AG04450 (cell line): ENCODE measurements around the gene SMIM26. TPM values are rescaled to one million over a fixed set of nuclear protein-coding genes. Genes with fewer than 3 reads are reported as not detected.

Experiments
- CTCF ChIA-PET: fragments of 300-600, 350-600 bp; formaldehyde crosslinking; extraction: SDS; loops from one replicate; lab custom pipeline; 2022; ENCODE audit warnings: antibody characterized with exemption, inconsistent platforms; lab: Charles Lee
- POLR2A ChIA-PET: fragments of 350-600 bp; formaldehyde crosslinking; extraction: SDS; loops from one replicate; lab custom pipeline; 2021; ENCODE audit warnings: antibody characterized with exemption, inconsistent platforms; lab: Yijun Ruan, JAX
- DNase-seq: peaks from one replicate; pipeline ENCODE4 v3.0.0-alpha.2; 2011; ENCODE audit warnings: low read depth, low spot score
- H3K27ac ChIP-seq: one replicate; pipeline ENCODE4 v1.5.1; 2012; ENCODE audit warnings: low read depth, low read length, control low read depth
- H3K27me3 ChIP-seq: one replicate; pipeline ENCODE4 v1.6.0; 2012; ENCODE audit warnings: low read length; ENCODE audit not compliant: control insufficient read depth, insufficient read depth
- H3K4me3 ChIP-seq: 2 replicates; pipeline ENCODE4 v1.5.1; 2011; ENCODE audit warnings: mild to moderate bottlenecking, low read depth, low read length, control low read depth
- H3K9me3 ChIP-seq: 2 replicates; pipeline ENCODE4 v1.5.1; 2012; ENCODE audit warnings: low read length; ENCODE audit not compliant: control insufficient read depth, insufficient read depth
- CTCF ChIP-seq: IDR thresholded peaks from 2 replicates; pipeline ENCODE4 v1.5.1; 2011; ENCODE audit warnings: low read depth, low read length, control low read depth, inconsistent platforms
- polyA plus RNA-seq: library from polyadenylated mRNA; depleted of rRNA; stranded (reverse); fragments of >200 nt; gene quantifications from 2 replicates; pipeline ENCODE4 v1.2.3, GENCODE V29; 2011

The SMIM26 gene
- polyA plus RNA-seq, 1 experiment: 113 TPM

- ChIA-PET CTCF (no interaction called here), POLR2A (no interaction called here)
- no peak overlapping the region for H3K4me3 ChIP-seq
- no peak for DNase-seq
- no peaks in the 10 kb centered on the region for H3K27me3 ChIP-seq
- no peak overlapping the region for H3K27ac ChIP-seq
- TF ChIP-seq CTCF: no peak
- no peaks in the 10 kb centered on the region for H3K9me3 ChIP-seq
Observed at GRCh38 chr20:18577942-18578341, 10.7 kb downstream of the SMIM26 start.

GRCh38 chr20:18578581-18578980, 11.3 kb downstream of the SMIM26 start:
- Histone ChIP-seq H3K27me3 (no peaks in the 10 kb centered on the region), H3K9me3 (no peaks in the 10 kb centered on the region), H3K27ac (no peak overlapping the region), H3K4me3 (no peak overlapping the region)
- no peak for DNase-seq
- ChIA-PET POLR2A (no interaction called here), CTCF (interaction anchor here (0.8 kb wide), 1 partner anchor 10 kb away, joined by 5 read pairs; the partner anchor contains the start of gene DTD1)
- TF ChIP-seq CTCF: no peak

GRCh38 chr20:18580012-18580411, 12.8 kb downstream of the SMIM26 start:
- no peak for DNase-seq
- CTCF ChIA-PET: no interaction called here
- H3K27ac ChIP-seq: no peak overlapping the region
- POLR2A ChIA-PET: no interaction called here
- no peak for TF ChIP-seq CTCF
- H3K27me3 ChIP-seq: no peaks in the 10 kb centered on the region
- H3K9me3 ChIP-seq: no peaks in the 10 kb centered on the region
- H3K4me3 ChIP-seq: no peak overlapping the region

- Histone ChIP-seq H3K27me3 (no peaks in the 10 kb centered on the region), H3K27ac (no peak overlapping the region), H3K4me3 (no peak overlapping the region), H3K9me3 (no peaks in the 10 kb centered on the region)
- no peak for DNase-seq
- POLR2A ChIA-PET: interaction anchor here (0.7 kb wide), 1 partner anchor 415 kb away, joined by 6 read pairs; no protein-coding TSS in a partner anchor
- CTCF ChIA-PET: interaction anchor here (0.9 kb wide), 1 partner anchor 10 kb away, joined by 5 read pairs; no protein-coding TSS in a partner anchor
- TF ChIP-seq CTCF: no peak
Observed at GRCh38 chr20:18585134-18585533, 17.9 kb downstream of the SMIM26 start.

GRCh38 chr20:18587665-18588573, 20.7 kb downstream of the SMIM26 start, which contains the start of gene DTD1:
DTD1 (plus strand) TSS chr20:18588054; CDS start chr20:18588073, 19 bp downstream.
- peak; percentile 60 for TF ChIP-seq CTCF
- H3K9me3 ChIP-seq: no peaks in the 10 kb centered on the region
- peak; percentile 63 for DNase-seq
- ChIA-PET CTCF (interaction anchor here (0.6 to 1.4 kb wide), 6 partner anchors 9 to 1075 kb away, joined by 3 to 6 read pairs (median 4); no protein-coding TSS in a partner anchor), POLR2A (interaction anchor here (0.8 to 1.0 kb wide), 2 partner anchors 91 to 450 kb away, joined by 3 to 4 read pairs; partner anchors contain the start of genes KAT14, PET117 and RBBP9)
- no peaks in the 10 kb centered on the region for H3K27me3 ChIP-seq
- peak within 1 kb of the TSS; percentile 22 for H3K27ac ChIP-seq
- peak within 1 kb of the TSS; percentile 82 for H3K4me3 ChIP-seq
